M059J (cell line): Measurements from ENCODE around the gene GRM4. TPM values are rescaled to one million over a fixed set of nuclear protein-coding genes. Genes with fewer than 3 reads are reported as not detected.

ENCODE experiments used
- DNase-seq: peaks from one replicate; pipeline ENCODE4 v3.0.0-alpha.2; 2012; ENCODE audit warnings: low read depth
- total RNA-seq: library from RNA; depleted of rRNA; stranded (reverse); fragments of >200 nt; shearing (Covaris generic); gene quantifications from 2 replicates; pipeline ENCODE4 v1.2.3, GENCODE V29; 2014

Gene GRM4
- total RNA-seq, 1 experiment from 2014 or later, result not detected

GRCh38 chr6:34108176-34108575 lies 37.7 kb downstream of the GRM4 start:
- DNase-seq, result no peak

GRCh38 chr6:34106900-34107299 lies 39.0 kb downstream of the GRM4 start:
- DNase-seq, result no peak

DNA sequence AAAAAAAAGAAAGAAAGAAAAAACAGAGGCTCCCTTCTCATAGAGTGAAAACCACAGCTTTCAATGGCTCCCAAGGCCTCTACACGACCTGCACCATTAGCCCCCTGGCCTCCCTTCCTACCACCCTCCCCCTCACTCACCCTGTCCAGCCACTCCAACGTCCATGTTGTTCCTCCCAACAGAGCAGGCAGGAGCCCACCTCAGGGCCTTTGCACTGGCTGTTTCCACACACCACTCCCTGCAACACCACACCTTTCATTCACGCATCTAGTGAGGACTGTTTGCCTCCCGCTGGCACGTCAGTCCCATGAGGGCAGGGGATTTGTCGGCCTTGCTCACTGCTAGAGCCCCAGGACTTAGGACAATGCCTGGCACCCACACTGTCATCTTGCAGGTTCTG lies 39.5 kb downstream of the GRM4 start:
- no peak for DNase-seq

DNA sequence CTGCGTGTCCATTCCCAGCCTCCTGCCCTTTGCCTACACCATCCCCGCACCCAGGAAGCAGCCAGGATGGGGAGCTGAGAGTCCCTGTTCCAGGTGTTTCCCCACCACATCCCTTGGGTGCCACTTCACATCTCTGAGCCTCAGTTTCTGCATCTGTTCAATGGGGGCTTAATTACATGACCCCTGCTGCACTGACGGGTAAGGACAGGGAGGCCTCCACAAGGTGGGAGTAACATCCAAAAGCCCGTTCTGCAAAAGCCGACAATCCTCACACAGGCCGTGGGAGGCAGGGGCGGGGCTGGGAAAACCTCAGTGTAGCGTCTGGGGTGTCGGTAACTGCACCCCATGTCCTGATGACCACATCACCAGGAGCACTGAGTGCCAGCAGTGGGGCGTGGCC lies 41.3 kb downstream of the GRM4 start:
- DNase-seq, result no peak

GRCh38 chr6:34104186-34104585 lies 41.7 kb downstream of the GRM4 start:
- no peak for DNase-seq

DNA sequence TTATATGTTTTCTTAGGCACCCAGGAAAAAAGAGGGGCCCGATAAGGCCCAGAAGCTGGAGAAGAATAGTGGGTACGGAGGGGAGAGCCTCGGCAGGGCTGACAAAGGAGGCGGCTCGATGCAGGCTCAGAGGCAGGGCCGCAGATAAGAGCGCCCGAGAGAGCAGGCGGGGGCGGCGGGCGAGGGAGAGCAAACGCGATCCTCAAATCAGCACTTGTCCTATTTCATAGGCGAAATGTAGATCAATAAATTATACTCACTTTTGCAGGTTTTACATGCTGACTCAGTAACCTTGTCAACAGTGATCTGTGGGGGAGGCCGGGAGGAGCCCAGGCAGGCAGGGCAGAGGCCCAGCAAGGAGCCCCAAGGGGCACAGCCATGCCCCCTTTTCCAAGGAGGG lies 42.6 kb downstream of the GRM4 start:
- no peak for DNase-seq

GRCh38 chr6:34102696-34103095 lies 43.2 kb downstream of the GRM4 start:
- no peak for DNase-seq

DNA sequence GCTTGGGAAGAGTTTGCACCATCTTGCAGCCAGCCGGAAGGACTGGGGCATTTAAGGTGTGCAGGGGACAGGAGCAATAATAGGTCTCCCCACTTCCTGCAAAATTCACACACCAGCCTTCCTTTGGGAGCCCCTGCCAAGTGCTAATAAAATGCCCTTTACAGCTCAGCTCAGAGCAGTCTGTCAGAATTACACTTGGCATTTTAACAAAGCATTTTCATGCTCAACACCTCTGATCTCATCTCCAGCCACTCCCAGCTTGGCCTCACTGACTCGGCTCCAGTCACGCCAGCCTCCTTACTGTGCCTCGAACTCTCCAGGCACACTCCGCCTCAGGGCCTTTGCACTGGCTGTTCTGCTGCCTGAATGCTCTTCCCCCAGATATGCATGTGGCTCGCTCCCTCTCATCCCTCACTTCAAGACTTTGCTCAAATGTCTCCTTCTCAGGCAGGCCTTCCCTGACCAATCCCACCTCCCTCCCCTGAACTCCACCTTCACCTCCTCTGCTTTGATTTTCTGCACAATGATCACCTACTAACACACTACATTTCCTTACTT lies 43.7 kb downstream of the GRM4 start:
- DNase-seq, result no peak

- DNase-seq, result no peak
These were observed 45.1 kb downstream of the GRM4 start for GRCh38 chr6:34100788-34101187.

- DNase-seq, result no peak
These were observed 46.0 kb downstream of the GRM4 start for GRCh38 chr6:34099878-34100277.

- no peak for DNase-seq
These were observed 47.6 kb downstream of the GRM4 start for GRCh38 chr6:34098045-34098936.

- DNase-seq, result no peak
These were observed 49.1 kb downstream of the GRM4 start for GRCh38 chr6:34096814-34097213.

GRCh38 chr6:34096193-34096592 lies 49.7 kb downstream of the GRM4 start:
- no peak for DNase-seq

- no peak for DNase-seq
These were observed 50.1 kb downstream of the GRM4 start for GRCh38 chr6:34095741-34096140.

- DNase-seq, result no peak
These were observed 50.8 kb downstream of the GRM4 start for GRCh38 chr6:34095136-34095505.

GRCh38 chr6:34094474-34095135 lies 51.3 kb downstream of the GRM4 start:
- no peak for DNase-seq

- no peak for DNase-seq
These were observed 51.9 kb downstream of the GRM4 start for GRCh38 chr6:34093854-34094430.

DNA sequence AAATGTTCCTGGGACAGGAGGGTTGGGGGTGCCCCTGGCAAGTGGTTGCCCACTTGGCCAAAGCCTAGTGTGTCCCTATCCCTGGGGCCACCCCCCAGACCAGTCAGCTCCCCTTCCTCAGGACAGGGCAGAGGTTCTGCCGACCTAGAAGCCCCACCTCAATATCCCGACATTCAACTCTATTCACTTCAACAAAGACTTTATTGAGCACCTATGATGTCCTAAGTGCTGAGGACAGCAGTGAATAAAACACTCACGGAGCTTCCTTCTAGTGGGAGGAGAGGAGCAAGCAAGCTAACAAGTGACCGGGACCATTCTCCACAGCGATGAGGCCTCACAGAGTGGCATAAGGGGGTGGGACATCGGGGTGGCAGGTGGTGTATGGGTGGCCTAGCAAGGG lies 52.7 kb downstream of the GRM4 start:
- DNase-seq, result no peak

DNA sequence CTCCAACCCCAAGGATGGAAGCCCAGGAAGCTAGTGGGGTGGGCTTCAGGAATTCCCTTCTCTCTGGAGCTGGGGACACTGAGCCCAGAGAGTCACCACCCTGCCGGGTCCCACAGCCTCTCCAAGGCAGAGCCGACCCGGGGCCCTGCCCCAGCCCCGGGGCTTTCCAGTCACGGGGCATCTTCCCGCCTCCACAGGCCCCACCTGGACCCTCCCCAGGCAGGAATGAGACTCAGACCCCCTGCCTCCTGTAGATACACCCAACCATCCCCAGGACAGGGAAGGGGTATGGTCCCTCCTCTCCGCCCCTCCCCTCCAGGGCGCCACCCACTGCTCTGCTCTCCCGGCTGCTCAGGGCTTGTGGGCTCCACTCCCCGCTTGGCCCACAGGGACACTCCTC lies 53.3 kb downstream of the GRM4 start:
- no peak for DNase-seq

DNA sequence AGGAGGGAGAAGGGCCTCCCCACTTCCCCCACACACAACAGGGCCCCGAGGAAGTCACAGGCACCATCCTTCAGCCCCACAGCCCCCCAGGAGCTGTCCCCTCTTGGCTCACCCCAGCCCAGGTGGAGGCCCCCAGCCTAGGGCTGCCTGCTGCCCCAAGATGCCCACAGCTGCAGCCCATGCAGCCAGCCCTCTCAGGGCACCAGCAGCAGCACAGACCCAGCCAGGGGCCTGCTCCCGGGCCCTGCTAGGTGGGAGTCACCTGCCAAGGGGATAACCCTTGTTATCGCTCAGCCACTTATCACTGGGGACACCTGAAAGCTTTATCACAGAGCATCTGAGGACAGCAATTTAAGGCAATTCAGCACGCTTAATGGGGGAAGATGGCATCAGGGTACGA lies 55.0 kb downstream of the GRM4 start:
- no peak for DNase-seq

DNA sequence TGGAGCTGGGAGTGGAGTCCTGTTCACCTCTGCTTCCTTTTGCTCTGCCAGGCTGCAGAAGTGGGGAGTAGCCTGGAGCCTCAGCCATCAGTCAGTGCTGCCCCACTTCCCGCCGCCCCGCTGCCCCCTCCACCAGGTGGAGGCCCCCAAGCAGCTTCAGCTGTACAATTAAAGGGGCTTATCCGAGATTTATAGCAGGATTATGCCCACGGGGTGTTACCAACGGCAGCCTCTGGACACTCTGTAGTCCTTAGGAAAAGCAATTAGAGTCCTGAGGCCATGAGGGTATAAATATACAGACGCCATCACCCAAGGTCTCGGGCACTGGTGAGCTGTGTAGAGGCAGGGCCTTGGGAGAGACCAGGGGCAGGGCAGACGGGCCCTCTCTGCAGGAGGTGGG lies 55.4 kb downstream of the GRM4 start:
- no peak for DNase-seq

GRCh38 chr6:34086558-34086957 lies 59.3 kb downstream of the GRM4 start:
- no peak for DNase-seq
